ENCODE measurements around the gene GTF2H3.

GRCh38 chr12:123595729-123596128, 37.9 kb upstream of the GTF2H3 start:
- TF ChIP-seq CTCF (conservative IDR thresholded peaks at IDR 0.05 in 1 of 2, IDR thresholded peaks at IDR 0.05 in 1 of 2; ENCODE audit: low read depth in 1 of 2, low read length in 2 of 2) = no peak
- TF ChIP-seq EZH2 (IDR thresholded peaks at IDR 0.05; ENCODE audit: low read length, missing control alignments) = no peak

All from fibroblast of lung (primary cell).